ENCODE measurements around the gene LSM14A.
"Not testable (repeated sequence)": the region's sequence is repeated elsewhere in the genome, so short reads cannot be mapped to it uniquely, and the experiment has no call there.

Gene LSM14A

DNA sequence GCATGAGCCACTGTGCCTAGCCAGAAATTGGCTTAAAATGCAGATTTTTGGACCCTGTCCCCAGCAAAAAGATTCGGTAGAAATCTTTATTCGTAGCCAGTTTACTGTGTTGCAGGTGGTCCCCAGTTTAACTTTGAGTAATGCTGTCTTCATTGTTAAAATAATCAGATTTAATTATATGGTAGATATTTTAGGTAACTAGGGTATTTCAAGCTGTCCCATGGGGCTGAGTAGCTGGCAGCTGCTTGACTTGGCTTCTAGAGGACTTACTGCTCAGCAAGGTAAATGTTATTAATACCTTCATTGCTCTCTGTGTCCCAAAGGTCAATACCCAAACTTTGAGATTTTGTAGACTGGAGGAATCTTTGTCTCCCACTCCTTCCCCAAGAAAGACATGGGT, 21.1 kb downstream of the LSM14A start:
- peak; percentile 90 for DNase-seq

DNA sequence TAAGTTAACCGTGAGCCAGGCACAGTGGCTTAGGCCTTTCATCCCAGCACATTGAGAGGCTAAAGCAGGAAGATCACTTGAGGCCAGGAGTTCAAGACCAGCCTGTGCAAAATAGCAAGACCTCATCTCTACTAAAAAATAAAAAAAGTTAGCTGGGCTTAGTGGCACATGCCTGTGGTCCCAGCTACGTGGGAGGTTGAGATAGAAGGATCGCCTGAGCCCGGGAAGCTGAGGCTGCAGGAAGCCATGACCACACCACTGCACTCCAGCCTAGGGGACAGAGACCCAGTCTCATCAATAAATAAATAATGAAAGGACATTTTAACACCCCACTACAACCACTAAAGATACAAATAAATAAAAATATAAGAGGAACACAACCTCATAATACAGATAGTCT, 21.6 kb downstream of the LSM14A start:
- no peak for DNase-seq

DNA sequence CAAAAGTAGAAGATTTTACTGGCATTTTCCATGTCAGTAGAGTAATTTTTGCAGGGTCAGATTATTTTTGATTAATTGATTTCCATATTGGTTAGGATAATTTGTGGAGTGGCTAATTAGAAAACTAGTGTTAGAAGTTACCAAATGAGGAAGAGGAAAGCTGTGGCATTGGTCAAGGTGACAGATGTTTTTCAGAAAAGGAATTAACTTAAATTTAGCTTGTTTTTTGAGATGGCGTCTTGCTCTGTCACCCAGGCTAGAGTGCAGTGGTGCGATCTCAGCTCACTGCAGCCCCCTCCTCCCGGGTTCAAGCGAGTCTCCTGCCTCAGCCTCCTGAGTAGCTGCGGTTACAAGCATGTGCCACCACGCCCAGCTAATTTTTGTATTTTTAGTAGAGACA, 28.8 kb downstream of the LSM14A start:
- DNase-seq = no peak

DNA sequence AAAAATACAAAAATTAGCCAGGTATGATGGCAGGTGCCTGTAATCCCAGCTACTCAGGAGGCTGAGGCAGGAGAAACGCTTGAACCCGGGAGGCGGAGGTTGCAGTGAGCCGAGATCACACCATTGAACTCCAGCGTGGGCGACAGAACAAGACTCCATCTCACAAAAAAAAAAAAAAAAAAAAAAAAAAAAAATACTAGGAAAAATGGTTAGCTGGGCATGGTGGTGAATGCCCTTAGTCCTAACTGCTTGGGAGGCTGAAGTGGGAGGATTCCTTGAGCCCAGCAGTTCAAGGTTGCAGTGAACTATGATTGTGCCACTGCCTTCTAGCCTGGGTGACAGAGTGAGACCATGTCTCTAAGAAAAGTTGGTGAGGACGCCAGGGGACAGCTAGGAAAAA, 33.0 kb downstream of the LSM14A start:
- not testable (repeated sequence) for DNase-seq

DNA sequence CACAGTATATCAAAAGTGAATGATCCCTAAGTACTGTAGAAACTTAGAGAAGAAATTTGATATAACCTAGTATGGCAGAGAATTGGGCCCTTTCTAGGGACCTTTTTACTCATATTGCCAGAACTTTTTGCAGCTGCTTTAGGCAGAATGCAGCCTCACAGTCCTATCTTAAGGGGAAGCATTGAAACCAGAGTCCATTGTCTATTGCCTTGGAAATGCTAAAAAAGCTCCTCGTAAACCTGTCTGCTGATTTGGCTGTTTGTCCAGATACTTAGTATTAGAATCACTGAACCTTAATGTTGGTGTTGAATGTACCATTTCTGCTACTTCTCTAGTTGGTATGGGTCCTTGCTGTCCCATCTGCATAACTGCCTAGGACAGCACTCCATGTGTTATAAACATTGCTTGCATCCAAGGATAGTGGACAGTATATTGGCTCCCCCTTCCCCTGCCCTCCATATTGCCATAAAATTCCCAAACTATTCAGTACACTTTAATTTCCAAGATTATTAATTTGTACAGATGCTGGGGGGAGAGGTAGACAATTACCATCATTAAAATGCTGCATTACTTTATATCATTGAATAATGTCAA, 36.1 kb downstream of the LSM14A start:
- DNase-seq = no peak

DNA sequence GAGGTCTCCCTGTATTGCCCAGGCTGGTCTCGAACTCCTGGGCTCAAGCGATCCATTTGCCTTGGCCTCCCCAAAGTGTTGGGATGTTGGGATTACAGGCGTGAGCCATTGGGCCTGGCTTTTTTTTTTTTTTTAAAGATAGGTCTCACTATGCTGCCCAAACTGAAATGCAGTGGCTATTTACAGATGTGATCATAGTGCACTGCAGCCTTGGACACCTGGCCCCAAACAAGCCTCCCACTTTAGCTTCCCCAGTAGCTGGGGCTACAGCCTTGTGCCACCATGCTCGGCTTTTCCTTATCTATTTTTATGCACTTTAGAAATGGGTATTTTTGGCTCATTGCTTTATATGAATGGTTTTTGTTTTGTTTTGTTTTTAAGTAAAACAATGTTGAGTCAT, 37.4 kb downstream of the LSM14A start:
- no peak for DNase-seq

DNA sequence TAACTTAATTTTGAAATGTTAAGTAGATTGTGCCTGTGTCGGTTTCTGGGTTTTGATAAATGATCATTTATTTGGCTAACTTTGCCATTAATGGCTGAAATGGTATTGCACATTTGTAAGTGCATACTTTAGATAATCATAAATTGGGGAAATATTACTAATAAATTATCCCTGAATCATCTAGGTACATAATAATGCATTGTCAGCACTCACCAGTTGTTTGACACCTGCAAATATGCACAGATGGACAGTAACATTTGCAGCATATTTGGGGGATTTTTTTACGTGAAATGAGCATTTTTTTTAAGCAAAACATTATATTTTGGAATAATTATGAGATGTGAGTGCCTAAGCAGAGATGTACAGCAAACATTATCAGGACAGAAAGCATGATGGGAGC, 41.0 kb downstream of the LSM14A start:
- DNase-seq = no peak

DNA sequence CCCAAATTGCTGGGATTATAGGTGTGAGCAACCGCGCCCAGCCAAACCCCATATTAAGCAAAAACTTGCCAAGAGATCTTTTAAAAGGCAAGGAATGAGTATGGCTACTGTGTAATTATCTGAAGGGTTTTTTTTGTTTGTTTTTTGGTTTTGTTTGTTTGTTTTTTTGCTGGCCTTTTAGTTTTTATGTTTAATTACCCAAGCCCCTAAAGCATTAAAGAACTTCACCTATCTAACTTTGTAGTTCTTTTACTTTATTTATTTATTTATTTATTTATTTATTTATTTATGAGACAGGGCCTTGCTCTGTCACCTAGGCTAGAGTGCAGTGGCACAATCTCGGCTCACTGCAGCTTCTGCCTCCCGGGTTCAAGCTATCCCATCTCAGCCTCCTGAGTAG, 41.7 kb downstream of the LSM14A start:
- peak; percentile 24 for DNase-seq

DNA sequence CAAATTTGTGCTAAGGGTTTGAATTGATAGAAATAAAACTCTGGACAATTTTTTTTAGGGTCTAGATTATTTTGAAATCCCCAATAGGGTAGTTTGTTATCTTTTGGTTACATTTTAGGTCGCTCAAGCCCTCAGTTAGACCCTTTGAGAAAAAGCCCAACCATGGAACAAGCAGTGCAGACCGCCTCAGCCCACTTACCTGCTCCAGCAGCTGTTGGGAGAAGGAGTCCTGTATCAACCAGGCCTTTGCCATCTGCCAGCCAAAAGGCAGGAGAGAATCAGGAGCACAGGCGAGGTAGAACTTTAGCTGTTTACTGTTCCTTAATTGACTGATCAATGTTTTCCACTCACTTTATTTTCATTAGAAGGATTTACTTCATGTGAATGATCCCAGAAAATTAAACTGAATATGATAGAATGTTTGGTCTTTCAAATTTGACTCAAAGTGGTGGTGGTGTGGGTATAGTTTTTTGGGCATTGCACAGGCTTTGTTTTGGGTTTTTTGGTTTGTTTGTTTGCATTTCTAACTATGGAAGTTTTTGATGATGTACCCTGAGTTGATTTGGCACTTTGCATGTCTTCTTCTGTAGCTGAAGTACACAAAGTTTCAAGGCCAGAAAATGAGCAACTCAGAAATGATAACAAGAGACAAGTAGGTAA, 42.8 kb downstream of the LSM14A start:
- DNase-seq = peak; percentile 13

DNA sequence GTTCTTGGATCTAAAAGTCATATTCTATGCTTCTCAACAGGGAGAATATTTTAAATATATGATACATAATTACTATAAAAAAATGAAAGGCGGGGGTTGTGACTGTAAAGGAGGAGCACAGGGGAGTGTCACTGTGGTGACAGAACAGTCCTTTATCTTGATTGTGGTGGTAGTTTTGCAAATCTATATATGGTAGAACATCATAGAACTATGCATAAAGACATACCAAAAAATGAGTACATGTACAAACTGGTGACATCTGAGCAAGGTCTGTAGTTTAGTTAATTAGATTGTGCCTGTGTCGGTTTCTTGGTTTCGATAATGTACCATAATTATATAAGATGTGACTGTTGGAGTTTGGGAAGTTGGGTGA, 43.3 kb downstream of the LSM14A start:
- no peak for DNase-seq

DNA sequence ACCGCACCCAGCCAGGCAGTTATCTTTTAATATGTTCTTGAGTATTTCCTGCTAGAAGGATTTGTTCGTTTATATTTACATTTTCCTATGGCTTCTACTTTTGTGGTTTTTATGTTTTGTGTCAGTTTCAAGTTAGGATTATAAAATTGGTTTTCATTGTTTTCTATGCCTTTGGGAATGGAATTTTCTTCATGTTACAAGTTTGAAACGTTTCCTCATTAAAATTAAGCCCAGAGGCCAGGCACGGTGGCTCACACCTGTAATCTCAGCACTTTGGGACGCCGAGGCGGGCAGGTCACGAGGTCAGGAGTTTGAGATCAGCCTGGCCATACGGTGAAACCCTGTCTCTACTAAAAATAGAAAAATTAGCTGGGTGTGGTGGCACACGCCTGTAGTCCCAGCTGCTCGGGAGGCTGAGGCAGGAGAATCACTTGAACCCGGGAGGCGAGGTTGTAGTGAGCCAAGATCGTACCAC, 44.5 kb downstream of the LSM14A start:
- DNase-seq = not testable (repeated sequence)

DNA sequence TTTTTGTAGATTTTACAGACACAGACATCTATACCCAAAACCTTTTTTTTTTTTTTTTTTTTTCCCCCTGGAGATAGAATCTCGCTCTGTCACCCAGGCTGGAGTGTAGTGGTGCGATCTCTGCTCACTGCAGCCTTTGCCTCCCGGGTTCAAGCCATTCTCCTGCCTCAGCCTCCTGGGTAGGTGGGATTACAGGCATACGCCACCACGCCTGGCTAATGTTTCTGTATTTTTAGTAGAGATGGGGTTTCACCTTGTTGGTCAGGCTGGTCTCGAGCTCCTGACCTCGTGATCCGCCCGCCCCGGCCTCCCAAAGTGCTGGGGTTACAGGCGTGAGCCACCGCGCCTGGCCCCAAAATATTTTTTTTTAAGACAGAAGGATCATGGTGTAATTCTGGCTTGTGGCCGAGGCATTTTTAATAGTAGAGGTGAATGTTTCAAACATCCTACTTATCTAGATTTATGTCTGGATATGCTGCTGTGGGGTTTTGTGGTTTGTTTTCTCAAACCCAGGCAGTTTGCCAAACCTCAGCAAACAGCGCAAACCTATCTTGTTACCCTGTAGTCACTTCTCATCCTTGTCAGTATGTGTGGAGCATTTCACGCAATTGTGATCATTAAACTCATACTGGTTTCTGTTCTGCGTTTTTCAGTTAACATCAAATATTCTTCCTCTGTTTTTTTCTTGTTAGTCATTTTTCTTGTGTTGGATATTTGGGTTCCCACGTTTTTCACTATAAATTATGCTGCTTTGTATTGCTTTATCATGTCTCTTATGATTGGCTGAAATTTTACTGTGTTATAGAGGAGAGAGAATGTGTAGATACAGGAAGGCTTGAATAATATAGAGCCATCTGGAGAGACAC, 45.9 kb downstream of the LSM14A start:
- DNase-seq = peak; percentile 96

DNA sequence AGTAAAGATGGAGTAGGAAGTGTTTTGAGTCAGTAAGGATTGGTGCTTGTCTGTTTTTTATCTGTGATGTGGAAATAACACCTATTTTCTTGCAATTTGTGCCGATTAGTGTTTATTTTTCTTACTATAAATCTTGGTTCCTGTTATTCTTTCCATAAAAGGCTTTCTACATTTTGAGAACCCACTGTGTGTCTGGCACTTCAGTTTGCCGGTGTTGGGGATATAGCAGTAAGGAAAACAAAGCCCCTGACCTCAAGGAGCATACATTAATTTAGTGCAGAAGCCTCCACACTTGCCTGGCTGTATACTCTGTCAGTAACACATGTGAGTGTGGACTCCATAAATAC, 46.5 kb downstream of the LSM14A start:
- peak; percentile 73 for DNase-seq

DNA sequence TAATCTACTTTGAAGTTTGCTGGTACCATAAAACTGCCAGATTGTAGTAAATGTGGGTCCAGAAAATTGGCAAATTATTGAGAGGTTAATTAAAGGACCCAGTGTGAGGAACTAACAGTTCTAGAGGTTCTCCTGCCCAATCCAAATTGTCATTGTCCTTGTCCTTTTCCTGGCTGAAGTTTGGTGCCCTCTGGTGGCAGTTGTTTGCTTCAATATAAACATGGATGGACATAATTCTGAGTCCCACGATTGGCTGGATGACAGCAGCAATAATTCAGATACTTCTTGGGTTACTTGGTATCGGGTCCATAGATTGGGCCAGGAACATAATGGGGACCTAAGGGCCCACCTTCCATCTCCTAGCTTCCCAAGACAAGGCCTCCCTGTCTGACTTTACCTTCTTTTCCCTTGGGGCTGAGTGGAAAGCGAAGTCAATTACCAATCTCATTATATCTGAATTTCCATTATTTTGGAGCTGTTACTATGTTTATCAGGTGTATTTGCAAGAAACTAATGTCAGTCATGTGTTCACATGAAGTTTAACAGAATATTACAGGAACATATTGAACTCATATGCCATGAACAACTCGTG, 48.3 kb downstream of the LSM14A start:
- DNase-seq = peak; percentile 82

DNA sequence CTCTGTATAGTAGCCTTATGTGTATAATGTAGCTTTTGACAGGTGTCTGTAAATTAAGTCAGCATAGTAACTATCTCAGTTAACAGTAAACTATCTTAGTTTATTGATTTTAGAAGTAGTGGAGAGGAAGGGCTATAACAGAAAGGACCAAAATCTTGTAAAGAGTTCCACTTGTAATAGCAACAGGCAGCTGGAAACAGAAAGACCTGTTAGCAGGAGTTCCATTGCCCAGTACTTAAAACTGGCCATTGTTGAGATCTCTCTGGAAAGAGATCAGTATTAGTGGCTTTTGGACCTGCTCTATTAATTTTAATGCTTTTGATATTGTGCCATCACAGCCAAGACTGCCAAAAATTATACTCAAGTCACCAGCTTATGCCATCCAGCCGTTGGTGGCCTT, 50.1 kb downstream of the LSM14A start:
- DNase-seq = no peak

DNA sequence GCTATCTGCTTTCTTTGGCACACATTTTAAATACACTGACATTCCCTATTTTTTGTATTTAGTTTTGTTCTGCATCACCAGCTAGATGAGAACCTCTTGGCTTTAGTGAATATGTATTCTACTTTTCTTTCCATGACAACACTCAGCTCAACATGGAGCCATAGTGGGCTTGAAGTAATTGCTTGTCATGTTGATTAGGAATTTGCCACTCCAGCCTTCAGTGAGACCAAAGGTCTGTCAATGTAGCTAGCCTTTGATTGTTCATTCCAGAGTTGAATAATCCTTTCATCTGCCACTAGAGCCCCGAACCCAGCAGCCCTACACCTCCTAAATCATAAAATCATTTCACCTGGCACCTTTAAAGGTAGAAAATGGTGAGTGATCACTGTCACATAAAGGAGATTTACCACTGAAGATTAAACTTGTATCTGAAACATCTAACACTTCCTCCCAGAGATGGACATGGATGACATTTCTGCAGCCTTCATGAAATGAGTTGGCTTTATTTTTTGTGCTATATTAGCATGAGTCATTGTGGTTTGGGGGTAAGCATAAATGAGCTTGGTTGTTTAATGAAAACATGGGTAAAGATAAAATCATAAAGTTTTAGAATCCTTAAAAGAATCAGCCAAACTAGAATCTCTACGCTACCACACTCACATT, 52.8 kb downstream of the LSM14A start:
- DNase-seq = no peak

DNA sequence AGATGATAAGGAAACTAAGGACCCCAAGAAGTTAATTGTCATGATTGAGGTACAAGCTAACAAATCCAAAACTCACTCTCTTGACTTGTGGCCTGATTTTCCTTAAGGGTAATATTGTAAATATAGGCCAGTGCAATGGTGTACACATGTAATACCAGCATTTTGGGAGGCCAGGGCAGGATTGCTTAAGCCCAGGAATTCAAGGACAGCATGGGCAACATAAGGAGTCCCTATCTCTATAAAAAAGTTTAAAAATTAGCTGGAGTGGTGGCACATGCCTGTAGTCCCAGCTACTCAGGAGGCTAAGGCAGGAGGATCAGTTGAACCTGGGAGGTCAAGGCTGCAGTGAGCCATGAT, 53.3 kb downstream of the LSM14A start:
- DNase-seq = no peak

DNA sequence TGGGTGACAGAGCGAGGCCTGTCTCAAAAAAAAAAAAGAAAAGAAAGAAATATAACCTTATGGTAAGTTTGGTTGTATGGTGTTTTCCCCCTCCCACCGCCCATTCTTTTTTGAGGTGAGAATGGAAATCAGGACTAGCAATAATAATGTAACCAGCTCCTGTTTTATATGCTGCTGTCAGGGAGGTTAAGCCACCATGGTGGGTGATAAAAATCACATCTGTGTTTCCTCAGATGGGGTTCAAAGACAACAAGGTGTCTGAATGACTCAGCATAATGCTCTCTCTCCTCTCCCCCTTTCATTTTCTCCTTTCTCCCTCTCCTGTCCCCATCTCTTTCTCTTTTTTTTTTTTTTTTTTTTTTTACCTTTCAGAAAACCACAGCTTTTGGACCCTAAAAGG, 53.7 kb downstream of the LSM14A start:
- no peak for DNase-seq

DNA sequence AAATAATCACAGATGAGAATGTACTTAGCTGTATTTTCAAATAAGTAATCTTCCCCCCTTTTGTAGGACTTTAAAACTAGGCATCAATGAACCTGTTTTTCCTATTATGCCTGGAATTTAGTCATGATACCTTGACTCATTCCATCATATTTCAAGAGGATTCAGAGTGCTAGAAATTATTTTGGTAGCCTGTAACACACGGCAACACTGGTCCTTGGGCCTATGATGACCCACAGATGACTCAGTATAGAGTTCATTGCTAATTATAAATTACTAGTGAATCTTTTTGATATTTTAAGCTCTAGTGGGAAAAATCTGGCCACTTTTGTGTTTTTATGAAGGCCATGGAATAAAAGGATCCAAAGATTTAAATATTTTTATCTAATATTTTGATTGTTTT, 56.0 kb downstream of the LSM14A start:
- no peak for DNase-seq

DNA sequence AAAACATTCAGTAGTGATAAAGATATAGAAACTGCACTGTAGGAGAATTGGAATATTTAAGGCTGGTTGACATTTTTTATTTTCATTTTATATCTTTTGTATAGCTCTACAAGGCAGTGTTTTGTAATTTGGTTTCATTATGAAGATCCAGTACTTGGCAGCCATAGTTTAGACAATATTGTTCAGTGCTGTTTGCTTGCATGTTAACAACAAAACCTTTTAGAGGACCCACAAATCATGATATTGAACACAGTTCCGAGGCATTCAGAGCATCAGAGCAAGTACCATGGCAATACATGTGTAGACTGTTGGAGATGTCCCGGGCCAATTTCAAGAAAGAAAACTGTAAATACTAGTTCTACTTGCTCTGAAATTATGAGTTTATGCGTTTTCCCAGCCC, 56.5 kb downstream of the LSM14A start:
- no peak for DNase-seq

DNA sequence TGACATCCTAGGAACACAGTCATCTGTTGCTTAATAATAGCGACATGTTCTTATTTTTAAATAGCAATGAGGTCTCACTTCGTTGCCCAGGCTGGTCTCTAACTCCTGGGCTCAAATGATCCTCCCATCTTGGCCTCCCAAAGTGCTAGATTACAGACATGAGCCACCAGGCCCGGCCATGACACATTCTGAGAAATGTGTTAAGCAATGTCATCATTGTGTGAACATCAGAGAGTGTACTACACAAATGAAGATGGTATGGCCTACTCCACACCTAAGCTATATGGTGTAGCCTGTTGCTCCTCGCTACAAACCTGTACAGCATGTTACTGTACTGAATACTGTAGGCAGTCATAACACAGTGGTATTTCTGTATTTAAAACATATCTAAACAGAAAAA, 57.4 kb downstream of the LSM14A start:
- DNase-seq = no peak

DNA sequence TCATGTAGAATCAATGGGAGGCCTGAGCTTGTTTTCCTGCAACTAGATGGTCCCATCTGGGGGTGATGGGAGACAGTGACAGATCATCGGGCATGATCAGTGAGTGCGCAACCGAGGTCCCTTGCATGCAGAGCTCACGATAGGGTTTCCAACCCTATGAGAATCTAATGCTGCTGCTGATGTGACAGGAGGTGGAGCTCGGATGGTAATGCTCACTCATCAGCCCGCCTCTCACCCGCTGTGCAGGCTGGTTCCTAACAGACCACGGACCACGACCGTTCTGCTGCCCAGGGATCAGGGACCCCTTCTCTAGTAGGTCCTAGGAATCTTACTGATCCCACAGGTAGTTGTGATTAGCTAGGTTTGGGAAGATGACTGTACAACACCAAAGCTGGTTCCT, 58.5 kb downstream of the LSM14A start:
- DNase-seq = no peak

DNA sequence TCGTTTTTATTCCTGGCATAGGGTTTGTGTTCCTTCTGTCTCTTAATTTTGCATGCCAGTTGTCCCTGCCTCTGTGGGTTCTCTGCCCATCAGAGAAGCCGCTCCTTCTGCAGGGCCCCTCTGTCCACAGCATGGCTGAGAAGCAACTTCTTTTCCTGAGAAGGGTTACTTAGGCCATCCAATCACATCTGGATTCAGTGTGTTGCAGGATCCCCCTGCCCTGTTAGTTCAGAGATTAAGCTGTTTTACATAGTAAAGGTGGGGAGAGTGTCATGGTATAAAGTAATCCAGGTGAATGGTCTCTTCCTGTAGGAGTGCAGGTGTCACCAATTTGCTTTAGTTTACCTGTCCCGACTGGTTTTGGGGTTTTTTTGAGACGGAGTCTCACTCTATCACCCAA, 59.1 kb downstream of the LSM14A start:
- DNase-seq = no peak
